Measurements from ENCODE around the gene PTGS1.
A peak's percentile ranks its signal among the peaks of the same experiment; 100 is the strongest.
"Not testable (repeated sequence)": the region's sequence is repeated elsewhere in the genome, so short reads cannot be mapped to it uniquely, and the experiment has no call there.

PTGS1 gene

GRCh38 chr9:122370869-122371755 lies at the start of gene PTGS1:
PTGS1 (plus strand) TSS chr9:122371024; CDS start chr9:122371085, 61 bp downstream.
- H3K4me3 ChIP-seq (ENCODE audit: low read depth, low read length) = peak within 1 kb of the TSS; percentile 49

DNA sequence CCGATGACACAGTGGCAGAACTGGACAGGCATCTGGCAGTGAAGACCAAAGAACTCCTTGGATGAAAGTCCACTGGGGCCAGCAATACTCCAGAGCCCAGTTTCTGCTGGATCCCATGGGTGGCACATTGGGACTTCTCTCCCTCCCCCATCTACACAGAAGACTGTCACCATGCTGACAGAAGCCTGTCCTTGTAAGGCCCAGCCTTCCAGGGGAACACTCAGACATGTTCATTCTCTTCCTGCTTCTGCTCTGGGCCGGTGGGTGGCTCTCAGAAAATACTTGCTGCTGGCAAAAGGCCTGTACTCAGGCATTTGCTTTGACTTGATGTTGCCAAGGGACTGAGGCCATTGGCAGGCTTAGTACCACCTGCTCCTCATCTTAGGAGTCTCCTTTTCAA lies 48.3 kb upstream of the PTGS1 start:
- DNase-seq (ENCODE audit: low read depth) = no peak
- no peak overlapping the region for H3K4me3 ChIP-seq (ENCODE audit: low read depth, low read length)

More at GRCh38 chr9:122370869-122371755, at the start of gene PTGS1:
- DNase-seq (ENCODE audit: low read depth) = no peak

DNA sequence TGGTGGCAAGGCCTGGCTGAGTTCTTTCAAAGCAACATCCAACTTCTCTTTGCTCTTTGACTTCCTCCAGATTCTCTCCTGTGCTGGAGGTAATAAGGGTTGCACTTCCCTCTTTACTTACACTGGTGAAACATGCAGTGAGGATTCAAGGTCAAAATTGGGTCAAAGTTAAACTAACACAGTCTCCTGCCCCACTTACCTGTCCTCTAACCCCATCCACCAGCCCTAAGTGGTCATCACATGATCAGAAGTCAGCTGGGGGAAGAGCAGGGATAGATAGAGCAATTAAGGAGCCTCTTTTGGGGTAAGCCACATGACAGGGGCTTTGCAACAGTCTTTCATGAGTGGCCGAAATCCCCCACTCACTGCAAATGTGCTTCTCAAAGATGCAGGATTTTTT lies 46.2 kb upstream of the PTGS1 start:
- not testable (repeated sequence) for DNase-seq (ENCODE audit: low read depth); H3K4me3 ChIP-seq (ENCODE audit: low read depth, low read length)

DNA sequence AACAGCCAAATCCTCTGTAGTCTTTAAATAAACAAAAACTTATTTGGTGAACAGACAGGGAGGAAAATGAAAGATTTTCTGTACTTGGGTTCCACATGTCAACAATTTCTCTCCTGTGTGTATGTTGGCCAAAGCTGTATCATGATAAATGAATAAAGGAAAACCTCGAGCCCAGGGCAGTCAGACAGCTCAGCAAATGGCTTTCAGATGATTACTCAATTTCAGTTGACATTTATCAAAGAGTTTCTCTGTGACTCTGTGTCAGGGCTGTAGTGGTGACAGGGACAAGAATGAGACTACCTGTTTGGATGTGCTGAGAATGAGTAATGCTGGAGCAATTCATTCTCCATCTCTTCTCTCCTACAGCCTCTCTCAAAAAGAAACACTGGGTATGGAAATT lies 45.7 kb upstream of the PTGS1 start:
- no peak overlapping the region for H3K4me3 ChIP-seq (ENCODE audit: low read depth, low read length)
- DNase-seq (ENCODE audit: low read depth) = no peak

DNA sequence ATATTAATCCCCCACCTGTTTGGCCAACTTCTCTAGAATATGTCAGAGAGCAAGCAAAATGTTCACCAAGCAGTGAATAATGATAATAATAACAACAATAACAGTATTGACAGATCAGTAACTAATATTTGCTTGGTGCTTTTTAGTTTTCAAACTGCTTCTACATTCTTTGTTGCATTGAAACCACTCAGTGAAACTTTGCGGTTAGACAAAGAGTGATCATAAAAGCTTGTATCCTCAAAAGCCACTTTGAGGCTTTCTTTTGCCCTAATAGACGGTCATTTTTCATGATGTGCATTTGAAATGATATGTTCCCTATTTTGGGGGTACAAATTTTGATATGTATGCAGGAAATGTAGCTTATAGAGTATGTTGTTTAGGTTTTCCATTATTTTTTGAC lies 43.6 kb upstream of the PTGS1 start:
- H3K4me3 ChIP-seq (ENCODE audit: low read depth, low read length) = no peak overlapping the region
- no peak for DNase-seq (ENCODE audit: low read depth)

- H3K4me3 ChIP-seq (ENCODE audit: low read depth, low read length) = no peak overlapping the region
- DNase-seq (ENCODE audit: low read depth) = no peak
Observed at GRCh38 chr9:122329597-122329996, 41.2 kb upstream of the PTGS1 start.

GRCh38 chr9:122330466-122330865 lies 40.4 kb upstream of the PTGS1 start:
- DNase-seq (ENCODE audit: low read depth); H3K4me3 ChIP-seq (ENCODE audit: low read depth, low read length): not testable (repeated sequence)

- H3K4me3 ChIP-seq (ENCODE audit: low read depth, low read length) = no peak overlapping the region
- no peak for DNase-seq (ENCODE audit: low read depth)
Observed at GRCh38 chr9:122331523-122331927, 39.3 kb upstream of the PTGS1 start.

GRCh38 chr9:122332083-122332482 lies 38.7 kb upstream of the PTGS1 start:
- DNase-seq (ENCODE audit: low read depth) = no peak

DNA sequence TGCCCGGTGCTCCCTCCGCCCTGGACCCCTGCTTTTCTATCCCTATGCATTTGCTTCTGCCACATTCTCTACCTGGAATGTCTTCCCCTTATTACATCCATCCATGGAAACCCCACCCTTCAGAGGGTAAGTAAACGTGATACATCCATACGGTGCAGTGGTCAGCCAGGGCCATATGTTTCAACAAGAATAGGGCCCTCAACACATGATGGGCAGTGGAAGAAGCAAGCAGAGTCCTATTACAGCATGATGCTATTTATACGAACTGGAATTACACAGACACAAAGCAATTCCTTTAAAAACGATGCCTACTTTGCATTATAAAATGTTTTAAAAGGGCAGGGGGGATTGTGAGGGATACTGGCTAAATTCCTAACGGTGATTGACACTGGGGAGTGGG lies 38.2 kb upstream of the PTGS1 start:
- DNase-seq (ENCODE audit: low read depth) = no peak
- H3K4me3 ChIP-seq (ENCODE audit: low read depth, low read length) = no peak overlapping the region

More at GRCh38 chr9:122332083-122332482, 38.7 kb upstream of the PTGS1 start:
- H3K4me3 ChIP-seq (ENCODE audit: low read depth, low read length) = no peak overlapping the region

GRCh38 chr9:122333169-122333808 lies 37.5 kb upstream of the PTGS1 start:
- no peak overlapping the region for H3K4me3 ChIP-seq (ENCODE audit: low read depth, low read length)
- no peak for DNase-seq (ENCODE audit: low read depth)

- H3K4me3 ChIP-seq (ENCODE audit: low read depth, low read length) = no peak overlapping the region
- no peak for DNase-seq (ENCODE audit: low read depth)
Observed at GRCh38 chr9:122334916-122335315, 35.9 kb upstream of the PTGS1 start.

DNA sequence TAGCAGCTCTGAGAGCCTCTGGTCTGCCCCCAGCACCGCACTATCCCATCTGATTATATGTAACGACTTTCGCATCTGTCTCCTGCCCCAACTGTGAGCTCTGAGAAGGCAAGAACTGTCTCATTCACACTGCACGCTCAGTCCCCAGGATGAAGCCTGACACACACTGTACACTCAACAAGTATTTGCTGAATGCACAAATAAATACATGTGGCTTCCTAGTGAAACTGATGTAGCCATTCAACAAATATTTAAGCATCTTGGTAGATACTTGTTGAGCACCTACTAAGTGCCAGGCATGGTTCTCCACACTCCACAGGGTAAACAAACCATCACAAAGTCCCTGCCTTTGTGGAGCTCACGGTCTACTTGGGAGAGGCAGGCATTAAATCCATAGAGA lies 34.6 kb upstream of the PTGS1 start:
- DNase-seq (ENCODE audit: low read depth) = no peak

DNA sequence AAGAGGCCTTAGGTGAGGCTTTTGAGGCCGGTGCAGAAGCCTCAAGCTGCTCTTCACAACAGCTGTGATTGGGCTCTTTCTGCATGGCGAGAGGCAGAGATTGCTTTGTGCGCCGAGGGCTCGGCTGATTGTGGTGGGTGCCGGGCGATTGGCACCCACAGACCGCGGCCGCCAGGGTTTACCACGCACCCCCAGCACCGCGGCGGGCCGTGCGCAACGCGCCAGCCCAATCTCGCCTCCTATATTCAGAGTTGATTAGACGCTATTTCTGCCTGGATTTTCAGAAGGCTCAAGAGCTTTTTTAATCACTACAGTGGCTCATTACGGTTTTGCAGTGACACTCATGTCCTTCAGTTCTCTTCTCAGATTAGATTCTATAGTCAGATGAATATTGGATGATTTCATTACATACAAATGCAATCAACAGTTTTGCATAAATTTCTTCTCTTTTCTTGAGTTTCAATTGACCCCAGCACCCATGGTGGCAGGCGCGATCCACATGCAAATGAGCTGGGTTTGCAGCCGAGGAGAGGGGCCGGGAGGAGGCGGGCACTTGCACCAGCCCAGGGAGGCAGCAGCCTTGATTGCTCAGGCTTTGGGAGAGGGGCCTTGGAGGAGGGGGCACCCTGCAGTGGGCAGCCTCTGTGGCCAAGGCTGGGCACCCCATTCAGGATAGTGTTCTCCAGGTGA lies 33.8 kb upstream of the PTGS1 start:
- H3K4me3 ChIP-seq (ENCODE audit: low read depth, low read length) = no peak overlapping the region
- DNase-seq (ENCODE audit: low read depth) = no peak

More for the DNA sequence above, 34.6 kb upstream of the PTGS1 start:
- no peak overlapping the region for H3K4me3 ChIP-seq (ENCODE audit: low read depth, low read length)

GRCh38 chr9:122337556-122337929 lies 33.3 kb upstream of the PTGS1 start:
- DNase-seq (ENCODE audit: low read depth) = no peak

GRCh38 chr9:122338536-122338935 lies 32.3 kb upstream of the PTGS1 start:
- no peak overlapping the region for H3K4me3 ChIP-seq (ENCODE audit: low read depth, low read length)
- DNase-seq (ENCODE audit: low read depth) = no peak

More at GRCh38 chr9:122337556-122337929, 33.3 kb upstream of the PTGS1 start:
- H3K4me3 ChIP-seq (ENCODE audit: low read depth, low read length) = no peak overlapping the region

GRCh38 chr9:122338994-122339393 lies 31.8 kb upstream of the PTGS1 start:
- DNase-seq (ENCODE audit: low read depth) = no peak
- no peak overlapping the region for H3K4me3 ChIP-seq (ENCODE audit: low read depth, low read length)

DNA sequence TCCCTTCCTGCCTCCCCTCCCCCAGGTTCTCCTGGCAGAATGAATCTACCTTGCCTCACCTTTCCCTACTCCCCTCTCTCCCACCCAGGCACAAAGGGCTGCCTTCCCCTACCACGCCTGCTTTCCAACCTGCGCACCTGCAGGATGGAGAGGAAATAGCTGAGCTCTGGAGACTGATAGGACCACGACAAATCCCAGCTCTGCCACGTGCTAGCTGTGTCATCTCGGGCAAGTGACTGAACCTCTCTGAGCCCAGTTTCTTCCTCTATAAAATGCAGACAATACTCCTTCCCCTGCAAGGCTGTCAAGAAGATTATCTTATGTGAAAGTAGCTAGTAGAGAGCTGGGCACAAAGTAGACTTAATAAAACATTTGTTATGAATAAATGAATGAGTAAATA lies 31.2 kb upstream of the PTGS1 start:
- H3K4me3 ChIP-seq (ENCODE audit: low read depth, low read length) = no peak overlapping the region
- no peak for DNase-seq (ENCODE audit: low read depth)

DNA sequence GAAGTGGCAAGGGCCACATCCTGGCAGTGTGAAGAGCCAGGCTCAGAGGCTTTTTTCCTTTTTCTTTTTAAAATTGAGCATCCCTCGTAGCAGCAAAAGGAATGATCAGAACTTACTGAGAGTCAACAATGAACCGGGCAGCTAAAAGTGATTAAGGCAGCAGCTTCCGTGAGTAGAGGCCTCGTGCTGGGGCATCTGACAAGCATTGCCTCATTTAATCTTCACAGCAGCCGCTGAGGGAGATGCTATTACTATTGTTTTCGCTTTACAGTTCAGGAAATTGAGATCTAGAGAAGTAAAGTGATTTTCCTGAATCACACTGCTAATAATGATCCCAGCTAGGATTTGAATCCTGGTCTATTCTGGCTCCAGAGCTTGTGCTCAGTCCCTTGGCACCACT lies 30.7 kb upstream of the PTGS1 start:
- no peak overlapping the region for H3K4me3 ChIP-seq (ENCODE audit: low read depth, low read length)
- DNase-seq (ENCODE audit: low read depth) = no peak

GRCh38 chr9:122342323-122343050 lies 28.3 kb upstream of the PTGS1 start:
- H3K4me3 ChIP-seq (ENCODE audit: low read depth, low read length) = no peak overlapping the region
- DNase-seq (ENCODE audit: low read depth) = no peak
